LHCN-M2 (cell line): ENCODE measurements around the gene CYP26B1. TPM values are rescaled to one million over a fixed set of nuclear protein-coding genes. Genes with fewer than 3 reads are reported as not detected.

Experiments used
- DNase-seq: peaks from one replicate; pipeline ENCODE4 v3.0.0-alpha.2; 2012; ENCODE audit warnings: low read depth
- total RNA-seq: library from RNA; depleted of rRNA; stranded (reverse); fragments of >200 nt; gene quantifications from 2 replicates; pipeline ENCODE4 v1.2.3, GENCODE V29; 2014

Gene CYP26B1
- total RNA-seq, 1 experiment from 2014 or later = 2.1 TPM

- DNase-seq = no peak
Measured at GRCh38 chr2:72130659-72131360, 16.9 kb downstream of the CYP26B1 start.

- DNase-seq = no peak
Measured at GRCh38 chr2:72129681-72130340, 17.9 kb downstream of the CYP26B1 start.

DNA sequence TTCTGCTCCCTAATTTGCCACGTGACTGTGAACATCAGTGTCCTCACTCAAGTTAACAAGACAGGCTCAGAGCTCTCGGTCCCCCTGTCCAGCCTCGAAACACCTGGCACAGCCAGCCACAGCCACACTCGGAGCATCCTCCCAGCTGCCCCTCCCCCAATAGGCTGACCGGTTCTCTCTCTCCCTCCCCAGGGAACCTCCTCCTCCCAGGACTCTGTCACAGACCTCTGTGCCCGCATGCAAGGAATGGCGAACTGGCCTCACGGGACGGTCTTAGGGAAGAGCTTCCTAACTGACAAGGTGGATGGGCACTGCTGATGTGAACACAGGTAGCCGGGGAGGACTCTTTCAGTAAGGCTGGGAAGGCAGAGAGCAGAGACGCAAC lies 18.8 kb downstream of the CYP26B1 start:
- DNase-seq = no peak

DNA sequence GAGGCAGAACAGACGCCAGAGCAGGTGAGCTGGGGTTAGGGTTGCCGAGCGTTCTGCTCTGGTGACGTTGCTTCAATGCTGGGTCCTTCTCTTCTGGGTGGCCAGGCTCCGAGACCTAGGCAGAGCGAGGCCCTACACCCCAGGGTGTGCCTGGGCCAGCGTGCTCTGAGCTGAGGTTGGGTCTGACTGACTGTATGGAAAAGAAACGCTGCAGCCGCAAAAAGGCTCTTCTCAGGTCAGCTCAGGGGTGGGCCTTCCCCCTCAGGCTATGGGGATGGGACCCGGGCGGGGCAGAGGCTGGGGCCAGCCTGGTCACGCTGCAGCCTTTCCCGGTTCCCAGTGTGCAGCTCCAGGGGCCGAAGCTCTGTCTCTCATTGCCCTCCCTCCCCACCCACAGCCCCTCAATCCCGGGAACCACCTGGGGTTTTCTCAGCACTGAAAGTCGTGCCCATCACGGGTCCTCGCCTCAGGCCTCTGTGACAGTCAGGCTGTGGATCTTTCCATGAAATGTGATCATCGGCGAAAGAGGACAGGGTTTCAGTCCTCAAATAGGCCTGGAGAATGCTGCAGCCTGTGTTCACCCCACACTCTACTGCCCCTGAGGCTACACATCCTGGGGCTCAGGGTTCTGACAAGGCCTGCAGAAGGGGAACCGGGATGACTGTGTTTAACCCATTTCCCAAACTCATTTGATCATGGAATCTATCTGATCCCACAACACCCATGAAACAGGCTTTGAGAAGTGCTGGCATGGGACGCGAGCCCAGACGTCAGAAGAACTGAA lies 19.4 kb downstream of the CYP26B1 start:
- no peak for DNase-seq

- DNase-seq = no peak
Measured at GRCh38 chr2:72127401-72128058, 20.1 kb downstream of the CYP26B1 start.

GRCh38 chr2:72126186-72127100 lies 21.2 kb downstream of the CYP26B1 start:
- DNase-seq = no peak

GRCh38 chr2:72124376-72124775 lies 23.3 kb downstream of the CYP26B1 start:
- no peak for DNase-seq

GRCh38 chr2:72121153-72121552 lies 26.5 kb downstream of the CYP26B1 start:
- no peak for DNase-seq

- DNase-seq = no peak
Measured at GRCh38 chr2:72118951-72119350, 28.7 kb downstream of the CYP26B1 start.

DNA sequence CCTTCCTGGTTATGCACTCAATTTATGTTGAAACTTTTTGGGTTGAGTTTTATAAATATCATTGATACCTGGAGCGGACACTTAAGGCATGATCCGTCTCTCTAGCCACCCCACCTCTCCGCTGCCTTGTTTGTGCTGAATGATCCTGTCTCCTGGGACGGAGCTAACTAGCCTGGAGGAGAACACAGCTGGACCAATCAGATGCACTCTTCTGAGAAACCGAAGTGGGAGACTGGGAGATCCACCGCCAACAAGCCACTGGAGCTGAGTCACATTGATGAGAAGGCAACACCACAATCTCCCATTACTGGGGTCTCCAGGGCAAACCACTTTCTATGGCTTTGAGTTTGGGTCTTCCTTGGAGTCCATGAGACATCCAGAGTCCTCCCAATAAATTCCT lies 29.3 kb downstream of the CYP26B1 start:
- no peak for DNase-seq

DNA sequence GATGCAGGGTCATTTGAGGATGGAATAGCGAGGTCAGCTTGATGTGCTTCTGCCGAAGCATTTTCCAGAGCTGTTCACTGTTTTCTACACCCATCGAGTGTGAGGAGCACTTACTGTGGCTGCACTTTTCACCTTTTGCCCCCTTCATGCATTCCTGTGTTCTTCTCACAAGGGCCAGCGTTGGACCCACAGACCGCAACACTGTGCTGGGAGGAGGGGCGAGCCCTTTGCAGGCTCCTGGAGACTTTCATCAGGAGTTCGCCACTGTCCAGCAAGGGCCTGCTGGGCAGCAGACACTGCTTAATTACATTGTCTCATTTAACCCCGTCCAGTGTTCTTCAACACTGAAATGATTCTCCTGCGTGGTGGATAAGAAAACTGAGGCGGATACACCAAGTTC lies 29.9 kb downstream of the CYP26B1 start:
- no peak for DNase-seq

- no peak for DNase-seq
Measured at GRCh38 chr2:72117029-72117428, 30.6 kb downstream of the CYP26B1 start.

DNA sequence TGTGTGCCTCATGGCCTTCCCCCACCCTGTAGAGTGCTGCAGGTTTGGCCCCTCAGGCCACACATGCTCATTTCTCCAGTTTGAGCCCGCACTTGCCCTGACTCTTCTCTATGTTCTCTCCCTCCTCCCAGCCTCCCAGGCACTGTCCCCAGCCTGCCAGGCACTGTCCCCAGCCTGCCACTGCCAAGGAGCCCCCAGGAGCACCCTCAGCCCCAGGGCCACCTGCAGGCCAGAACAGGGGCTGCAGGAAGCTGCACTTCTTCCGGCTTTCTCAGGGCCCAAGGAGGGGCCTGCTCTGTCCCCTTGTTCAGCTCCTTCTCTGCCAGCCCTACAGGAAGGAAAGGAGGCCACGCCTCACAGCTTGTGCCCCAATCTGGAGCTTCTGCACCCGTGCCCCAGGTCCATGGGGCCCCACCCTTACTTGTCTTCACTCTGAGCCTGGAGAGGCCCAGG lies 31.6 kb downstream of the CYP26B1 start:
- no peak for DNase-seq

DNA sequence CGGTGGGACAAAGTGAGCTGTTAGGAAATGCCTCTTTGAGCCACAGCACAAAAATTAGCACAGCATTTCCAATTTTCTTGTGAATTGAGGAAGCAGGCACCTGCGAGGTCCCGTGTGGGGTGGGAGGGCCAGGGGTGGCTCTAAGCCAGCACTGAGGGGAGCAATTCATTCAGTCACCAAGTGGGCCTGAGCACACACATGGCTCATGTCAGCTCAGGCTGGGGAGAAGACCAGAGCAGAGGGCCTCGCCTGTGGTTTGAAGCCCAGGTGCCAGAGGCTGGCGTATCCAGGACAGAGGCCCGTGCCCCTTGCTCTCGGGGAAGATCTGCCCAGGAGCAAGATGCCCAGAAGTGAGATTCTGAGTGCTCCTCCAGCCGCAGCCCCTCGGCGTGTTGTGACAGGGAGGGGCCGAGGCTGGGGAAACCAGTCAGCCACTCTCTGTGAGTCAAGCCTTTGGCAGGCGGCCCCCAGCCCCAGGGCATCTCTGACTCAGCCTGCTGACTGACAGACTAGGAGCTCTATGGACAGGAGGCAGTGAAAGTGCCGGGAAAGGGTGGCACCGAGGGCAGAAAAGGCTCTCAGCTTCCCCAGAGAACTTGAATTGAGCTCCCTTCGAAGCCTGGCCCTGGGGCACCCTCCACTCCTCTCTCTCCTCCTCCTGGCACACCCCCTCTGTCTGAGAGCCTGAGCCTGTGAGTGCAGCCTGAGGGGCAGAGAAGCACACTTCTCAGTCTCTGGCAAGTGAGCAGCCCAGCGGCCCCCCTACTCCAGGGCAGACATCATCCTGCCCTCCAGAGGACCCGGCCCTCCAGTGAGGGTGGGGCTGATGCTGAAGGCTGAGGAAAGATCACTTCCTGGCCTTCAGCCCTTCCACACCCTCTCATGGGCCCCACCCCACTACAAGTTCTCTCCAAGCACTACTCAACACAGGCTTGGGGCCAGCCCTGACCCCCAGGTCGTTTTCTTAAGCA lies 32.3 kb downstream of the CYP26B1 start:
- peak; percentile 84 for DNase-seq

DNA sequence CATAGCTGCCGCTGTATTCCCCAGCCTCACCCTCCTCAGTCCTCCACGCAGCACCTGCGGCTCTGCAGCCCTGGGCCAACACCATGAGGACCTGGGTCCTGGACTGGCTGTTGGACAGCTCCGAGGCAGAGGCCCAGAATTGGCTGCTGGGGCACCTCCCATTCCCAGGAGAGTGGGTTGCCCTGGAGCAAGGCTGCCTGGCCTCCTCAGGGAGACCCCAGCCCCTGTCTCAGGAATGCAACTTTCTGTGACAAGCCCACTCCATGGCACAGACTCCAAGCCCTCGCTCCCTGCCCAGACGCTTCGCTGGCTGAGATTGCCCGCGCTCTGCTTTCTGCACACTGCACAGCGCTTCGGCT lies 33.0 kb downstream of the CYP26B1 start:
- no peak for DNase-seq

GRCh38 chr2:72113847-72114692 lies 33.6 kb downstream of the CYP26B1 start:
- DNase-seq = no peak

- DNase-seq = no peak
Measured at GRCh38 chr2:72112981-72113846, 34.4 kb downstream of the CYP26B1 start.

- DNase-seq = peak; percentile 36
Measured at GRCh38 chr2:72112401-72112800, 35.3 kb downstream of the CYP26B1 start.
